ENCODE data around the gene PXYLP1.

- TF ChIP-seq CTCF (IDR thresholded peaks at IDR 0.05; ENCODE audit: poor library complexity) (no peak), EZH2phosphoT487 (IDR thresholded peaks at IDR 0.05; ENCODE audit: low read depth, severe bottlenecking, unreplicated experiment) (no peak)
Observed at GRCh38 chr3:141328286-141329166, 96.9 kb downstream of the PXYLP1 start.

All from hepatocyte (in vitro differentiated cells).